ENCODE measurements around the gene GHITM.

DNA sequence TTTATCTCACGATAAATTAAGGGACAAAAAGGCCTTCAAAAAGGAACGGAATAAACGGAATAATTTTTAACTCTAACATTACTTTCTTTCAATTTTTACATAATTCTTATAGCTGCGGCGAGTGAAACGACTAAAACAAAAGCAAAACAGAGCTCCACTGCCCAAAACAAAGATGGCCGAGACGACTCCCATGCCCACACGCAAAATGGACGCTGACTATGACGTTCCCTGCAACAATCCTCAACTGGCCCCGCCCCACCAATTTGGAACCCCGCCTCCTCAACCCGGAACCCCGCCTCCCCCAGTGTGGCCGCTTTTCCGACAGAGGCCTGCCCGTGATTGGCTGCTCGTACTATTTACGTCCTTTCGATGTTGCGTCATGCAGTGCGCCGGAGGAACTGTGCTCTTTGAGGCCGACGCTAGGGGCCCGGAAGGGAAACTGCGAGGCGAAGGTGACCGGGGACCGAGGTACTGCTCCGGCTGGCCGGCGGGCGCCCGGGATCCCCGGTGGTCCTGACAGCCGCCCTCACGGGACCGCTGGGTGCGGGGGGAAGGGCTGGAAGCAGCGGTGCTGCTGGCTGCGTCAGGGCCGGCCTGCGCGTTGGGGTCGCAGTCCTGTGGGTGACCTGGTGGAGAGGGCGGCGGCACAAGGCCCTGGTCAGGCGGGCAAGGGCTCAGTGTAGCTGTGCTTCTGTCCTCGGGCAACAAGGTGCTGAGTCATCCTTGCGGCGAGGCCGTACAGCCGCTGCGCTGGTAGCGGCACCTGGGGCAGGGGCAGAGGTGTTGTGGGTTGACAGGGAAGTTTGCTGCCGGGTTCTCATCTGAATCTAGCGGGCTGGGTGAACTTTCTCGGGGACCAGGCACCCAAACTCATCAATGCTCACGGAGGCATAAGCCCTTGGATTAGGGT is at the start of gene GHITM:
- peak; percentile 35 for TF ChIP-seq CTCF (IDR thresholded peaks at IDR 0.05)
- no peak for TF ChIP-seq ZFX (IDR thresholded peaks at IDR 0.05; ENCODE audit: borderline replicate concordance)

Measured in 22Rv1 (cell line).